GM12873 (cell line): Measurements from ENCODE around the gene VWA3A.

Experiments
- CTCF ChIP-seq: IDR thresholded peaks from 2 replicates; pipeline ENCODE4 v1.5.1; 2012; ENCODE audit warnings: low read depth, mild to moderate bottlenecking, moderate library complexity, low read length, control low read depth; ENCODE audit not compliant: insufficient read depth; ENCODE audit errors: missing control alignments

The VWA3A gene

GRCh38 chr16:22093331-22093730 is 990 bp downstream of the VWA3A start:
- no peak for TF ChIP-seq CTCF

GRCh38 chr16:22093996-22094395 is 1.7 kb downstream of the VWA3A start:
- TF ChIP-seq CTCF, result no peak

- peak; percentile 78 for TF ChIP-seq CTCF
These were observed 6.3 kb downstream of the VWA3A start for GRCh38 chr16:22098405-22099255.

GRCh38 chr16:22099256-22099975 is 7.1 kb downstream of the VWA3A start:
- no peak for TF ChIP-seq CTCF

GRCh38 chr16:22103441-22103840 is 11.1 kb downstream of the VWA3A start:
- TF ChIP-seq CTCF, result no peak

- TF ChIP-seq CTCF, result no peak
These were observed 17.0 kb downstream of the VWA3A start for GRCh38 chr16:22109258-22109898.
